ENCODE measurements around the gene KANSL1.

The KANSL1 gene

GRCh38 chr17:46086821-46087220 is 106.4 kb downstream of the KANSL1 start:
- no peak for FAIRE-seq

GRCh38 chr17:46085522-46085921 is 107.7 kb downstream of the KANSL1 start:
- FAIRE-seq (no peak), DNase-seq (ENCODE audit: low spot score) (no peak)

More at GRCh38 chr17:46086821-46087220, 106.4 kb downstream of the KANSL1 start:
- no peak for DNase-seq (ENCODE audit: low spot score)

GRCh38 chr17:46082257-46082656 is 111.0 kb downstream of the KANSL1 start:
- FAIRE-seq = no peak
- no peak for DNase-seq (ENCODE audit: low spot score)

DNA sequence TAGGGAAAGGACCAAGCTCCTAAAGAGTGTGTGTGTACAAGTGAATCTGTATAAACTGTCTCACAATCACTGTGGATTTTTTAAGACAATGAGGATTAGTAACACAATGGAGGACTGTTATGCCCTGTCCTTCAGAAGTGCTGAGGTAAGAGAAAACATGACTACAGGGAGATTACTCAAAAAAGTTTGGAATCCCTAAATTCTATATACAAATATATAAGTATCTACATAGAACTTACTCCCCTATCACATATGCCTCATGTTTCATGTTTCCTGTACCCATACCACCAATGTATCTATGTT is 112.3 kb downstream of the KANSL1 start:
- DNase-seq (ENCODE audit: low spot score) (no peak), FAIRE-seq (no peak)

DNA sequence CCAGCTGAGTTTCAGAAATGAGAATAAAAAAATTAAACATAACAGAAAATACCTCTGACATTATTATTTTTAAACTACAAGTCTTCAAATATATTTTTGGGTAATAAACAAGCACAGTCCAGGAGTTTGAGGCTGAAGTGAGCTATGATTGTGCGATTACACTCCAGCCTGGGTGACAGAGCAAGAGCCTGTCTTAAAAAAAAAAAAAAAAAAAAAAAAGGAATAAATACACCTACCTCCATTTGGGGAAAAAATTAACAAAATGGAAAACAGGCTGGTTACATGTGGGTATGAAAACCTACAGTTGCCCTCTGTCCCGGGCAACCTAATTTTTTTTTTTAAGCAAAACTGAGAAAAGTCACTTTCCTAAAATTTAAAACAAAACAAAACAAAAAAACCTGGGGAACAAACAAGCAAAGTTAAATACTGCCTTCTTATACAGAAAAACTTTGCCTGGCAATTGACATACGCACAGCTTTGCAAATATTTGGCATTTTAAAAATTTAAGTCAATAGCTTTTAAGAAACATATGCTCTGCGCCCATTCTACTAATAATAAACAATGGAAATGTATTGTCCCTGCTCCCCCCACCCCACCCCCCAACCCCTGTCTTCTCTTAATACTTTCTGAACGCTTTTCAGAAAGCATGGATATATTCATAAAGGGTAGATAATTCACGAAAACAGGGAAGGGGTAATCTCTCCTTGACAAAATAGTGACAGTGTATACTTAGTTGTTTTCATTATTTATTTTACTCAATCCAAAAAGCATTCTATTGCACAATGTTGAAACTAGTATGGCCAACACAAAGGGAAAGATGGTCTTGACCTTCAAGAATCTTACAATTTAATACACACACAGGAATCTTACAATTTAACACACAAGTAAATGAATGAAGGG is 112.9 kb downstream of the KANSL1 start:
- DNase-seq (ENCODE audit: low spot score) (no peak), FAIRE-seq (no peak)

DNA sequence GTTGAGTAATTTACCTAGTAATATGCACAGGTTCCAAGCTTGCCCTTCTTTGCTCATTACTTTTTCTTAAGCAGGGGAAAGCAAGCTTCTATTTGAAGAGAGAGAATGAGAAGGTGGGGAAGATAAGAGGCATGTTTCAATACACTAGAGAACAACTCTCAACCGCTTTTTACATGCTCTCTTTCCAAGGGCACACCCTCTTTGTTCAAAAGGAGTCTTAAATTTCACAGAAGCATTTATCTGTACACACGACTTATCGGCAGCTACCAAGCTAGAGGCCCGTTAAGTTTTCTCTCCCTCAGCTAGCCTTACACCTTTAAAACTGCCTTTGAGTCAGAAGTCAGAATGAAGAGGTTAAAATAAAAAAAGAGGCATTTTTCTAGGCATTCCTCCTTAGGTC is 114.6 kb downstream of the KANSL1 start:
- no peak for FAIRE-seq
- DNase-seq (ENCODE audit: low spot score) = no peak

DNA sequence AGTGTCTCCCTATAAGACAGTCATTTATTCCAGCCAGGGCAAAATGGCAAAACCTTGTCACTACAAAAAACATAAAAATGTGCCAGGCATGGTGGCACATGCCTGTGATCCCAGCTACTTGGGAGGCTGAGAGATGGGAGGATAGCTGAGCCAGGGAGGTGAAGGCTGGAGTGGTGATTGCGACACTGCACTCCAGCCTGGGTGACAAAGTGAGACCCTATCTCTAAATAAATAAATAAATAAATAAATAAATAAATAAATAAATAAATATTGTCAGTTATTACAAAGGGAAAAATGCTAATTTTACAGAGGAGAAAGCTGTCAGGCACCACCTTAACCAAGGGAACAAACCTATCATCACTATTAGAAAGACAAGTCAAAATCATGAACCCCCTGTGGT is 118.7 kb downstream of the KANSL1 start:
- no peak for FAIRE-seq
- no peak for DNase-seq (ENCODE audit: low spot score)

- DNase-seq (ENCODE audit: low spot score) (peak; percentile 52), FAIRE-seq (no peak)
These were observed 120.2 kb downstream of the KANSL1 start for GRCh38 chr17:46072998-46073397.

GRCh38 chr17:46071796-46072195 is 121.4 kb downstream of the KANSL1 start:
- FAIRE-seq = no peak
- DNase-seq (ENCODE audit: low spot score) = no peak

DNA sequence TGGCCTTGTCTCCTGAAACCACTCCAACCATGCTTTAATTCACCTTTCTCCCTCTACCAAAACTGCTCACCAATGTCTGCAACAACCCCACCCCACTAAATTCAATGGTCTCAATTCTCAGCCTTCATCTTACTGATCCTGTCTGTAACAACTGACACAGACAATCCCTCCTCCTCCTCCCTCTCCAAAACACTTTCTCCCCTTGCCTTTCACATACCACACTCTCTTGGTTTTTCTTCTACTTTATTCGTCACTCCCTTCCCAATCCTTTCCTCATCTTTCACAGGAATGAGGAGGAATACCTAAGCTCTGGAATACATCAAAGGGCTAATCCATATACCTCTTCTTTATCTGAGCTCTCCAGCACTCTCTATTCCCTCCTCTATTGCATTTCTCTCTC is 128.8 kb downstream of the KANSL1 start:
- no peak for FAIRE-seq
- DNase-seq (ENCODE audit: low spot score) = no peak

DNA sequence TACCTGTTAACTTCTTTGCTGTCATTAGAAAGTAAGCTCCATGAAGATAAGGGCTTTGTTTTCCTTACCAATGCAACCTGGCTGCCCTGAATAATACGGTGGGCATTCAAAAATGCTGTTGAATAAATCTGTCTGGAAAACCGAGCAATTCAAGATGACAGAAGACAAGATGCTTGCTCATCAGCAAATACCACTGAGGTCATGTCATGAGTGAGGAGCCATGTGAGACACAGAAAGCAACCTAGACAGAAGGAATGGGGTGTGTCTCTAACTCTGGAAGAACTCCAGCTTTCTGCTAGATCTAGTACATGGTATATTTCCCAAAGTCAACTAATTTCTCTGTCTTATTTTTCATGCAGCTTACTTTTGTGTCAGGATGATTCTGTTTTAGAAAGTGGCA is 130.0 kb downstream of the KANSL1 start:
- peak; percentile 75 for DNase-seq (ENCODE audit: low spot score)
- FAIRE-seq = peak; percentile 63

GRCh38 chr17:46061435-46061834 is 131.8 kb downstream of the KANSL1 start:
- no peak for FAIRE-seq
- DNase-seq (ENCODE audit: low spot score) = no peak

DNA sequence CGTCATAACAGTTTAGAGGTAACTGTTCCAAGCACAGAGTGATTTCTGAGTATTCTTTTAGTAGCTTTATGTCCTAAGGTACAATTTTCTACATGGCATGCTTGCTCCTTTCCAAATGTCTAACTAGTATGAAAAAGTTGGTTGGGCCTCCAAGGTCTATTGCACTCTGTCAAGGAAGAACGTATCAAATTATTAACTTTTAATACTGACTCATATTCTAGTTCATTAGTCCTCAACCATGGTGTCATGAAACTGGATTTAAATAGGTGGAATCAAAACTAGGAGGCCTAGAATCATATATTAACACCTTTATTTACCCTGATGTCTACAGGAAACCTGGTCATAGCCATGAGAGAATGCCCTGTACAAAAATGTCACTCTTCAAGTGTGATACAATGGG is 132.8 kb downstream of the KANSL1 start:
- FAIRE-seq (no peak), DNase-seq (ENCODE audit: low spot score) (no peak)

GRCh38 chr17:46059486-46059885 is 133.7 kb downstream of the KANSL1 start:
- no peak for FAIRE-seq
- no peak for DNase-seq (ENCODE audit: low spot score)

- DNase-seq (ENCODE audit: low spot score) (no peak), FAIRE-seq (no peak)
These were observed 135.9 kb downstream of the KANSL1 start for GRCh38 chr17:46057366-46057765.

GRCh38 chr17:46056800-46057304 is 136.4 kb downstream of the KANSL1 start:
- FAIRE-seq (no peak), DNase-seq (ENCODE audit: low spot score) (peak; percentile 26)

DNA sequence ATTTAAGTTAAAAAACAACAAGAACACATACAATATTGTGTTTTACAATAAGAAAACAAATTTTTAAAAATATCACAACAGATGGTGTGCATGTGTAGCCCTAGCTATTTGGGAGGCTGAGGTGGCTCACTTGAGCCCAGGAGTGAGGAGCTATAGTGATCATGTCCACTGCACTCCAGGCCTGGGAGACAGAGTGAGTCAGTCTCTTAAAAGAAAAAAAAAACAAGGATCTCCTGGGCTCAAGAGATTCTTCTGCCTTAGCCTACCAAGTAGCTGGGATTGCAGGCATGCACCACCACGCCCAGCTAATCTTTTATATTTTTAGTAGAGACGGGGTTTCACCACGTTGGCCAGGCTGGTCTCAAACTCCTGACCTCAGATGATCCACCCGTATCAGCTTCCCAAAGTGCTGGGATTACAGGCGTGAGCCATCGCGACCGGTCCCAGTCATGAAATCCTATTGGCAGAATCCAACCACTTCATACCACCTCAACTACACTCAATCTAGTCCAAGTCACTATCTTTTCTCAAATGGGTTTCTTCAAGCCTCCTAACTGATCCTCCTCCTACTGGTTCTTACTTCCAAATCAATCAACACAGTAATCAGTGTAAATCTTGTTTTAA is 139.2 kb downstream of the KANSL1 start:
- no peak for DNase-seq (ENCODE audit: low spot score)
- FAIRE-seq = no peak

- DNase-seq (ENCODE audit: low spot score) = no peak
- no peak for FAIRE-seq
These were observed 143.6 kb downstream of the KANSL1 start for GRCh38 chr17:46049656-46050055.

DNA sequence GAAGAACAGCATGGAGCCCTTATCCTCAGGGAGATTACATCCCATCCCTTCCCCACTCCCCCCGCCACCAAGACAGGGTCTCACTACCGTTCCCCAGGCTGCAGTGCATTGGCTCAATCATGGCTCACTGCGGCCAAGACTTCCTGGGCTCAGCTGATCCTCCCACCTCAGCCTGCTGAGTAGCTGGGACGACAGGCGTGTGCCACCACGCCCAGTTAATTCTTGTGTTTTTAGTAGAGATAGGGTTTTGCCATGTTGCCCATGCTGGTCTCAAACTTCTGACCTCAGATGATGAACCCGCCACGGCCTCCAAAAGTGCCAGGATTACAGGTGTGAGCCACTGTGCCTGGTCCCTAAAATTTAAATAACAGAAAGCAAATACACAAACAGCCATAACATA is 145.4 kb downstream of the KANSL1 start:
- DNase-seq (ENCODE audit: low spot score) (no peak), FAIRE-seq (no peak)

- DNase-seq (ENCODE audit: low spot score) (no peak), FAIRE-seq (no peak)
These were observed 145.8 kb downstream of the KANSL1 start for GRCh38 chr17:46047398-46047797.

DNA sequence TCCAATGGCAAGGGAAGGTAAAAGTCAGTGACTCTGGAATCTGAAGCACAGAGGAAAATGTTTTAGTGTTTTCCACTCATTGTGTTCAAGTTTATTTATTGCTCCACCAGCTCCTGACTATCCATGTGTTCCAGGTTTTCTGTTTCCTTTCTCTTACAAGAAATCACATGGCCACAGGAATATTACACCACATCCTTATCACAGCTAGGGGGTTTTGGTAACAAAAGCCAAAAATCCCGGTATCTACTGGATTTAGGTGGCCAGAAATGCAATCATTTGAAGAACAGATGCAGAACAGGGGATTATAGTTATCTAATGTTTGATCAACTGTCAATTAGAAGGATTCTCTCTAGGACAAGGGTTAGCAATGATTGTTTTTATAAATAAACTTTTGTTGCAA is 146.3 kb downstream of the KANSL1 start:
- FAIRE-seq = no peak
- no peak for DNase-seq (ENCODE audit: low spot score)

- no peak for FAIRE-seq
These were observed 147.6 kb downstream of the KANSL1 start for GRCh38 chr17:46045639-46046038.

GRCh38 chr17:46044989-46045388 is 148.2 kb downstream of the KANSL1 start:
- DNase-seq (ENCODE audit: low spot score) (no peak), FAIRE-seq (no peak)

More at GRCh38 chr17:46045639-46046038, 147.6 kb downstream of the KANSL1 start:
- DNase-seq (ENCODE audit: low spot score) = no peak

All from urothelium cell line (cell line).